Right lobe of liver (tissue), 6 donors: ENCODE measurements around the gene PTPRD. TPM values are rescaled to one million over a fixed set of nuclear protein-coding genes. Genes with fewer than 3 reads are reported as not detected.

Experiments
- ATAC-seq, 4 donors: fragments of 200-7000 bp; cut with Tn5 transposase; one replicate each; pipeline ENCODE4 v1.9.1; 2020; ENCODE audit warnings: mild to moderate bottlenecking in 4 of 4, moderate library complexity in 4 of 4
- DNase-seq, 3 donors: peaks; one replicate each; pipeline ENCODE4 v3.0.0-alpha.2; 2020
- H3K27ac ChIP-seq, 3 donors: fragments of 200-600 bp; one replicate each; pipeline ENCODE4 v1.8.0; 2022
- H3K27me3 ChIP-seq, 2 donors: fragments of 200-600 bp; one replicate each; pipeline ENCODE4 v1.8.0; 2022
- H3K36me3 ChIP-seq, 4 donors: fragments of 200-600 bp; sonication (generic) in 1 of 4; one replicate each; pipeline versions ENCODE4 v1.5.1 to v1.8.0; 2017 to 2022; ENCODE audit warnings: control low read depth in 1 of 4
- H3K4me1 ChIP-seq, 4 donors: fragments of 200-600 bp; sonication (generic) in 1 of 4; one replicate each; pipeline versions ENCODE4 v1.5.1 to v1.8.0; 2017 to 2022; ENCODE audit warnings: control low read depth in 1 of 4
- H3K4me3 ChIP-seq, 3 donors: fragments of 200-600 bp; one replicate each; pipeline ENCODE4 v1.8.0; 2022
- H3K9me3 ChIP-seq, 4 donors: fragments of 200-600 bp; sonication (generic) in 1 of 4; one replicate each; pipeline versions ENCODE4 v1.5.1 to v1.8.0; 2017 to 2022; ENCODE audit warnings: control low read depth in 1 of 4
- CTCF ChIP-seq, 4 donors: fragments of 200-600 bp in 3 of 4; fragments of 450-650 bp in 1 of 4; IDR thresholded peaks; one replicate each; pipeline versions ENCODE4 v1.5.1 to v1.8.0; 2016 to 2022; ENCODE audit warnings: antibody characterized with exemption in 4 of 4, mild to moderate bottlenecking in 2 of 4
- POLR2A ChIP-seq: fragments of 450-650 bp; IDR thresholded peaks from one replicate; pipeline ENCODE4 v1.6.1; 2017; ENCODE audit warnings: antibody characterized with exemption, mild to moderate bottlenecking
- WGBS: methylation state at CpG from one replicate; pipeline ENCODE4 v1.1.6; 2018; ENCODE audit warnings: low coverage, low lambda C conversion rate; ENCODE audit not compliant: insufficient coverage; ENCODE audit errors: missing lambda C conversion rate; 5-methylcytosine and 5-hydroxymethylcytosine counted together
- intact Hi-C, 2 donors: fragments of 100-400 bp; cut with DNase I; formaldehyde crosslinking; loops; one replicate each; pipeline versions ENCODE4 v1.11.2 to v1.14.1; 2022
- total RNA-seq, 6 experiments: library from RNA; depleted of rRNA in 2 of 6; stranded (reverse); fragments of >200 nt in 2 of 6; fragmentation: NEBNext Ultra II Directional in 3 of 6; extraction: Animal tissue kit (Norgen Biotek cat#: 25700) in 3 of 6; gene quantifications; one replicate each; pipeline versions ENCODE4 v1.1.0 to v1.2.4, GENCODE V29; 2016 to 2023
- donor health status: DM: no; HTN: yes; CAD: no.
- donor health status: DM: no; HTN: no; CAD: no.
- donor health status: DM: no; HTN: no; CAD: no.
- donor health status: DM: no; HTN: yes; CAD: no.
- donor health status: DM: no; HTN: yes; CAD: no.

The PTPRD gene
- total RNA-seq, 6 experiments from 2014 or later: 5.4 to 29.8 (median 13.9) TPM

- Histone ChIP-seq H3K9me3 (no peaks in the 10 kb centered on the region), H3K27me3 (no peaks in the 10 kb centered on the region), H3K36me3 (no peaks in the 10 kb centered on the region), H3K27ac (no peak overlapping the region), H3K4me1 (no peaks in the 10 kb centered on the region), H3K4me3 (no peak overlapping the region)
- DNase-seq (no peak), ATAC-seq (no peak)
- intact Hi-C loops: no loop called here
- TF ChIP-seq CTCF (IDR thresholded peaks at IDR 0.05): no peak
- TF ChIP-seq POLR2A: no peak
- 40% methylated on average over 2 of the region's 2 CpGs for WGBS
Observed at GRCh38 chr9:8304720-8305119, 2308.1 kb downstream of the PTPRD start.

GRCh38 chr9:8301296-8301695 is 2311.5 kb downstream of the PTPRD start:
- intact Hi-C loops: no loop called here
- Histone ChIP-seq H3K4me1 (no peaks in the 10 kb centered on the region), H3K27ac (no peak overlapping the region), H3K4me3 (no peak overlapping the region), H3K36me3 (no peaks in the 10 kb centered on the region), H3K9me3 (no peaks in the 10 kb centered on the region), H3K27me3 (no peaks in the 10 kb centered on the region)
- no peak for DNase-seq
- WGBS: 77% methylated on average over 3 of the region's 3 CpGs
- TF ChIP-seq POLR2A (no peak), CTCF (IDR thresholded peaks at IDR 0.05) (no peak)
- ATAC-seq: no peak

- Histone ChIP-seq H3K9me3 (no peaks in the 10 kb centered on the region), H3K27ac (no peak overlapping the region), H3K36me3 (no peaks in the 10 kb centered on the region), H3K4me3 (no peak overlapping the region), H3K4me1 (no peaks in the 10 kb centered on the region), H3K27me3 (no peaks in the 10 kb centered on the region)
- DNase-seq: no peak
- 33% methylated on average over 2 of the region's 3 CpGs for whole genome bisulfite sequencing
- intact Hi-C loops: no loop called here
- ATAC-seq: peak in 2 of 4 donors; percentile 60 to 70
- TF ChIP-seq CTCF (IDR thresholded peaks at IDR 0.05): no peak
- no peak for TF ChIP-seq POLR2A
Observed at GRCh38 chr9:8297047-8297446, 2315.8 kb downstream of the PTPRD start.

GRCh38 chr9:8292657-8293056 is 2320.1 kb downstream of the PTPRD start:
- Histone ChIP-seq H3K4me3 (no peak overlapping the region), H3K9me3 (no peaks in the 10 kb centered on the region), H3K27ac (no peak overlapping the region), H3K27me3 (no peaks in the 10 kb centered on the region), H3K4me1 (no peaks in the 10 kb centered on the region), H3K36me3 (no peaks in the 10 kb centered on the region)
- TF ChIP-seq POLR2A: no peak
- no peak for TF ChIP-seq CTCF (IDR thresholded peaks at IDR 0.05)
- 22% methylated on average over 4 of the region's 4 CpGs for WGBS
- ATAC-seq: peak in 2 of 4 donors; percentile 71 to 77
- intact Hi-C loops: no loop called here
- DNase-seq: peak; percentile 33 to 55 (median 50)

GRCh38 chr9:8289681-8290080 is 2323.1 kb downstream of the PTPRD start:
- no peaks in the 10 kb centered on the region for H3K4me1 ChIP-seq
- H3K27me3 ChIP-seq: no peaks in the 10 kb centered on the region
- no peak overlapping the region for H3K4me3 ChIP-seq
- no peaks in the 10 kb centered on the region for H3K36me3 ChIP-seq
- TF ChIP-seq POLR2A (no peak), CTCF (IDR thresholded peaks at IDR 0.05) (no peak)
- 100% methylated on average over 1 of the region's 2 CpGs for WGBS
- intact Hi-C loops: no loop called here
- ATAC-seq: no peak
- H3K27ac ChIP-seq: no peak overlapping the region
- no peaks in the 10 kb centered on the region for H3K9me3 ChIP-seq
- no peak for DNase-seq
